ENCODE measurements around the gene THSD4.
"Not testable (repeated sequence)": the region's sequence is repeated elsewhere in the genome, so short reads cannot be mapped to it uniquely, and the experiment has no call there.

The THSD4 gene

DNA sequence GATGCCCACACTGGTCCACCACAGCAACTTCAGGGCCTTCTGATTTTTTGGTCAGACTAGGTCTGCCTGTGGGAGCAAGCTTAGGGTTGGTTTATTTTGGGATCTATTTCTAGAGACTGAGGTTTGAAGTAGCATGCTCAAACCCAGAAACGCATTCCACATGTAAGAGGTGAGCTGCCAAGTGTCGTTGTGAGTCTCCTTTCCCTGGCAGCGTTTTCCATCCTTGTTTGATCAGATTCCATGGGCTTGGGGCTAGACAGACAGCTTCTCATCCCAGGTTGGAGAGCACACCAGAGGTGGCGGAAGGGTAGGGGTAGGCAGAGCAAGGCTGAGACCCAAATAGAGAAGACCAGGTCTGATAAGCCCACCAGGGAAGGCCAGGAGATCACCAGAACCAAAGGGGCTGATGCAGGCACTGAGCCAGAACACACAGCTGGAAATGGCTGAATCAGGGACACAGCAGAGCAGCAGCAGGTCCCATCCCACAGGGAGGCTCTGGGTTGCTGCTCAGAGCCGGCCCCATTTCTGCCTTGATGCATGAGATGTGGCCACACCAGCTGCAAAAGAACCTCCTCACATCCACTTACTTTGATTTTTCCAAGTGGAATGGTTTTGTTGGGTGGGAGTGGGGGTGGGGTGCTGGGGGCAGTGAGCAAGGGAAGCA lies 186.8 kb downstream of the THSD4 start:
- DNase-seq = no peak

GRCh38 chr15:71302861-71303410 lies 187.7 kb downstream of the THSD4 start:
- no peak for DNase-seq

DNA sequence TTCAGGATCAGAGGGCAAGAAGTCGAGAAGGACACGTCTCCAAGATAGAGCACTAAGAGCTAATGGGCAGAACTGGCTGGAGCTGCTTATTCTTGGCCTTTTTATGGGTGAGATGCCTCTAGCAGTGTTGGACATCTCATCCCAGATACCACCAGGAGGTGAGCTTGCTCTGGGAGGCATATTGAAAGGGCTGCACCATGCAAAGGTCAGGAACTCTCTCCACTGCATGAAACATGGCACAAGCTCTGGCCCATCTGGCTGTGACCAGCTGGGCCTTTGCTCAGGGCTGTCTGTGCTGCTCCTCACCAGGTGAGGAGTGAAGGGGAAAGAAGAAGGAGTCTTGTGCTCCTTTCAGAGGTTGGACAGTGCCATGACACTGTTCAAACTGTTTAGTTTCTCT lies 188.7 kb downstream of the THSD4 start:
- DNase-seq = no peak

DNA sequence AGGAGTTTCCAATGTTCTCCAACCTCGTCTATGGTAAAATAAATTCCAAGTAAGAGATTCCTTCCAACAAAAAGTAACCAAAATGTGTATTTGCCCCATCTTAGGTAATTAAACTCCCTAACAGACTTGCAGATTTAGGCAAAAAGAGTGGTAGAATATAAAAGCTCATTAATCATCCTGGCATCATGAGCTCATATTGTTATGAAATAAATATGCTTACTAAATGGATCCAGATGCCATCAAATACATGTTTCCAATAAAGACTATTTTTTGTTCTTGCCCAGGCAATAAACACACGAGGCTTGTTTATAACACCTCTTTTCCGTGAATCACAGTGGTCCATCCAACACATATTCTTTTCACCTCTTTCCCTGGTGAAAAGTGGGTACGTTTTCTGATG lies 189.4 kb downstream of the THSD4 start:
- DNase-seq = no peak

DNA sequence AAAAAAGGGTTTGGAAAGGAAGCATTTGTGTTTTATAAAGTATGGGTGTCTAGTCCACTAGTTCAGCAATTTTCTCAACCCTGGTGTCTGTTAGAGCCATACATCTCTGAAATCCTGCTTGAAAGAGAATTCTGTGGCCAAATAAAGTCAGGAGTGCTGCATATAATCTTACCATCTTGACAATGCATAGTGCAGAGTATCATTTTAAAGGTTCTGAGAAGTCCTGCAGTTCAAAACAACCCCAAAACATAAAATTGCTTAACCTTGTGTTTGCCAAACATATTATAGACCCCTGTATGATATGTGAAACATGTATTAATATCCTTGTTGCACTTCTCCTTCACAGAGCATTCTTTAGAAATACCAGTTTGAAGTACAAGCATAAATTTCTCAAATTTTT lies 191.3 kb downstream of the THSD4 start:
- no peak for DNase-seq

GRCh38 chr15:71312194-71312708 lies 197.0 kb downstream of the THSD4 start:
- DNase-seq = no peak

DNA sequence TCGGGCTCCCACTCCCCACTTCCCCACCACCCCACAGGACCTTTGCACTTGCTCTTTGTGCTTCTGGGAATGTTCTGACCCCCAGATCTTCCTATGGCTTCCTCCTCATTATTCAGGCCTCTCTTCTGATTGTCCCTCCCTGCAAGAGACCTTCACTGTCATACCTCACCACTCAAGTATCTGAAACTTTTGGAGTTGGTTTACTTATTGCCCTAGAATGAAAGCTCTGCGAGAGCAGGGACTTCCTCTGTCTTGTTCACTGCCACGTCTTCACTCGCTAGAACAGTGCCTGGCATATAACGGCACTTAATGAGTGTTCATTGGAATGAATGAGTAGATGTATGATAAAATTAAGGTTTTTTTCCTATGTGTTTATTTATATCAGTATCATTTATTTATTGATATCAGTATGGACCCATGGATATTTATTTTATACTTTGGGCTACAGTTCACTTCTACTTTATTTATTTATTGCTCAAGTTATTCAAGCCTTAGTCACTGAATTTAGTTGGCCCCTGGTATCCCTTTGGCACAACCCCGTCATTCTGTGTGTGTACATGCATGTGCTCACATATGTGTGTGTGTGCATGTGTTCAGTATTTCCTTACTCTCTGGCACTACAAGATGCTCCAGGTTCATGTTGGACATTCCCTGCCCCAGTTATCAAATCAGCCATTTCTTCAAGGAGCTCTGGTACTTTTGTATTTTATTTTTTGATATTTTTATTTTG lies 197.6 kb downstream of the THSD4 start:
- no peak for DNase-seq

- DNase-seq = no peak
Measured at GRCh38 chr15:71313806-71314205, 198.5 kb downstream of the THSD4 start.

DNA sequence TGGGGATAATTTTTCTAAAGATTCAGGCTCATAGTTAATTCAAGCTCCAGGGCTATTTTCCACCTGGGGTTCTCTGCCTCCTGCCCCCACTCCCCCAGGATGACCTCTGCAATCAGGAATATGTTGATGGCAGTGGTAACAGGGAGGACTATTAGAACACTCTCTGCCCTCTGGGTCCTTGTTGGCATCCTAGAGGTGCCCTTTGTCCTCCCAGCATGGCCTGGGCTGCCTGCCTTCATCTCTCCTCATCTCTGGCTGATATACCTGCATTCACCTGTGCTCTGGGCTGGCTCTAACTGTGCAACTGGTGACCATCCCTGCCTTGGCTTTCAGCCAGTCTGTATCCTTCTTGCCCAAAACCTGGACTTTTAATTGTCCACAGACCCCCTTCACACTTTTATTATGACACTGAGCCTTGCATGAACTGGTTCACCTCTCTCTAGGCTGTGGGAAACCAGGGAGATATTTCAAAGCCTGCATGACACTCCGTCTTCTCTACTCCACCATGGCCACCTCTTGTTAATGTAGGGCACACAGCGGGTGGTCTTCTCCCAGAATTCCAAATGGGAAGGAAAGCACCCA lies 199.8 kb downstream of the THSD4 start:
- DNase-seq = no peak

GRCh38 chr15:71316911-71317310 lies 201.6 kb downstream of the THSD4 start:
- no peak for DNase-seq

GRCh38 chr15:71319424-71319823 lies 204.2 kb downstream of the THSD4 start:
- not testable (repeated sequence) for DNase-seq

GRCh38 chr15:71319935-71320334 lies 204.7 kb downstream of the THSD4 start:
- no peak for DNase-seq

DNA sequence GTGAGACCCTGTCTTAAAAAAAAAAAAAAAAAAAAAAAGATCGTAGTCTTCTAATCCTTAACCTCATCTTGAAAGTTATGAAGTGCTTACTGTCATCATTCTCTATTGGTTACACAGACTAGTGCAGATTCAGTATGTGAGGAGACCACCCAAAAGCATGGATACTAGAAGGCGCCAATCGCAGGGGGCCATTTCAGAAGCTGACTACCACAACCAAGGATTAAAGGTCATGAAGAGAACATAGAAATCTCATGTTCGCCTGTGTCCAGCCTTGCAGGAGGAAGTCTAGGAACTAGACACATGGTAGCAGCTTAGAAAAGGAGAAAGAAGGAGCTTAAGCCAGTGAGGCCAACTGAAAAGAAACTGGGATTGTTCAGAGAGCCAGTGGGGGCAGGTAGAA lies 207.8 kb downstream of the THSD4 start:
- DNase-seq = no peak

- DNase-seq = no peak
Measured at GRCh38 chr15:71323584-71323983, 208.3 kb downstream of the THSD4 start.

- DNase-seq = no peak
Measured at GRCh38 chr15:71325481-71325880, 210.2 kb downstream of the THSD4 start.

DNA sequence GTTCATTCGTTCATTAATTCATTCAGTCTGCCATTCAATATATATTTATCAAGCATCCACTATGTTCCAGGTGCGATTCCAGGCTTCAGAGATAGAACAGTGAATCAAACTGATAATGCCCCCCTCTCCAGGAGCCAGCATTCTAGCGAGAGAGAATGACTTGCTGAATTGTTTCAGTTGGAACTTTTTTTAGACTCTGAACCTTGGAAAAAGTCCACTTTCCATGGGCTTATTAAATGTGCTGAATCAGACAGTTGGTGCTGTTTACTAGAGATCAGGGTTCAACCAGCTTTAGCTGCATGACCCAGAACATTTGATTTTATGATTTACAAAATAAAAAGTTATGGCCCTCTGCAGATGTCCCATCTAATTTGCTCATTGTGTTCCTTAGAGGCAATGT lies 213.2 kb downstream of the THSD4 start:
- no peak for DNase-seq

DNA sequence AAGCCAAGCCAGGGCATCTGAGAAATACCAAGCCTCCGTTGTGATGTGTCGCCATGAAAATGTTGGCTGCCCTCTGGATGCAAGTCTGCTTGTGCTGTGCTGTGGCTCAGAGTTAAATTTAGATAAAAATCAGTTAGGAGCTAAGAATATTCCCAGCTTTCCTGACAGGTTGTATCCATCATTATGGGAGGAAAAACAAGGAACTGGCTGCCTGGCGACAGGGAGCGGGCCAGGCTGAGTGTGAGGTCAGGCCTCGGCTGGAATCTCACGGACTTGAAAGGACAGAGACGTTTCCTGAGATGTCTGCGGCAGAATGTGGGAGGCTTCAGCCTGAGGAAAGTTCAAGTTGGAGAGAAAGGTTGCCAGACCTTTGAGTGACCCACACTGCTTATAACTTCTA lies 213.8 kb downstream of the THSD4 start:
- DNase-seq = no peak

DNA sequence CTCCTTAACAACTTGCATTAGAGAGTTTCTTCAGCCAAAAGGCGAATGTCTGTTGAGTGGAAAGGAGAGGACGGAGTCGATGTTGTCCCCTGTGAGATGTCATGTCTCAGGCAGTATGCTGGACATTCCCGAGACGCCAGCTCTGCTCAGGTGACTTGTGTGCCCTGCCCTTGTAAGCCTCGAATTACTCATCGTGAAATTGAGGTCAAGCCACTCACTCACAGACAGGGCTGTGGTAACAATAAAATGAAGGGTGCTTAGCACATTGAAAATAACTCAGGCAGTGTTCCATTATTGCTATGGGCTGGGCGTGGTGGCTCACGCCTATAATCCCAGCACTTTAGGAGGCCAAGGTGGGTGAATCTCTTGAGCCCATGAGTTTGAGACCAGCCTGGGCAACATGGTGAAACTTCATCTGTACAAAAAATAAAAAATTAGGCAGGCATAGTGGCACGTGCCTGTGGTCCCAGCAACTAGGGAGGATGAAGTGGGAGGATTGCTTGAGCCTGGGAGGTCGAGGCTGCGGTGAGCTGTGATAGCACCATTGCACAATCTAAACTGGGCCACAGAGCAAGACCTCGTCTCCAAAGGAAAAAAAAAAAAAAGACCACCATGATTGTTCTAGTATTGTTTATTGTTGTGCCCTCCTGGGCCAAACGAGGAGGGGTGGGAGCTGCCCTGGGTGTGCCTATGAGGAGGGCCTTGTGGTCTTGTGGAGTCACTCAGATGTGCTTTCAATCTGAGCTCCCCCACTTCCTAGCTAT lies 214.4 kb downstream of the THSD4 start:
- DNase-seq = no peak

- DNase-seq = no peak
Measured at GRCh38 chr15:71330638-71331162, 215.4 kb downstream of the THSD4 start.

- DNase-seq = no peak
Measured at GRCh38 chr15:71331173-71331572, 215.9 kb downstream of the THSD4 start.

DNA sequence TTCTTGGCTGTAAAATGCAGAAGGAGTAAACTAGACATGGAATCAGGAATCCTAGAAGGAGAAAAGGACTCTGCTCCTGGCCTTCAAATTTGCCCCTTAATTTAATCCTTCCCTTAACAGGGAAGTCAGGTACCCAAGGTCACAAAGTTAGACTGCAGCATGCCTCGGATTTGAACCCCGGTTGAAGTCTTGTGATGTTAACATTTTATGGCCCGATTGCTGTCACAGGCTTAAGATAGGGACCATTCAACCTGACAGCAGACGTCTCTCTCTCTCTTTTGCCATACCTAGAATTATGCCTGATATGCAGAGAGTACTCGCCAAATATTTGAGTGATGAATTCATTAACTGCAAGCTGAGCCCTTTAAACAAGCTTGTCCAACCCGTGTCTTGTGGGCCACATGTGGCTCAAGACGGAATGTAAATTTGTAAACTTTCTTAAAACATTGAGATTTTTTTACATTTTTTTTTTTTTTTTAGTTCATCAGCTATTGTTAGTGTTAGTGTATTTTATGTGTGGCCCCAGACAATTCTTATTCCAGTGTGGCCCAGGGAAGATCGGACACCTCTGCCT lies 217.2 kb downstream of the THSD4 start:
- DNase-seq = no peak

DNA sequence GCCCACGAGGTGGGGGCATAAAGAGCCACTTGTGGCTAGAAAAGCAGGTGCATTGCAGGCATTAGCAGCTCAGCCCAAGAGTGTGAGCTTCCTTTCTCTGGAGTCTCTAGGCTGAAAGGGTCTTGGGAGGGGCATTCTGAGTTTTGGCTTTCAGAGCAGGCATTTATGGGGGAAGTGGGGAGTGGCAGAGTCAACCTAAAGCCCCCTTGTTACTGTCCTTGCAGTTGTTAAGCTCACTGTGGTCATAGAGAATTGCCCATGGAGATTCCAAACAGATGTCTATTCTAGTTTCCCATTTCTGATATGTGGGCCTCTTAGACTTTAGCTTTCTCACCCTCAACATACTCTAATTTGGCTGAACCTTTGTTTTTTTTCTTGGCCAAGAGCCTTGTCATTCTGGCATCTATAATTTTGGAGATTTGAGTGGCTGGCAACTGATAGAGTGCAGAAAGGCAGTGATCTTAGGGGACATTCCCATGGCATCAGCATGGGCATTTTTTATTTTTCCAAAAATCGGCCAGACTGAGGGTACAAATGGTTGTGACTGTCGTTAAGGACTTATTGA lies 217.9 kb downstream of the THSD4 start:
- DNase-seq = no peak

All from activated naive CD4-positive, alpha-beta T cell treated with Interleukin-2 at 50 U/mL for 16 hours (primary cell).